ENCODE data around the gene ZDHHC1. TPM values are rescaled to one million over a fixed set of nuclear protein-coding genes. Genes with fewer than 3 reads are reported as not detected.
"Not testable (repeated sequence)": the region's sequence is repeated elsewhere in the genome, so short reads cannot be mapped to it uniquely, and the experiment has no call there.

The ZDHHC1 gene
- total RNA-seq, 1 donor from 2014 or later: 12.8 TPM

- peak; percentile 74 for DNase-seq (ENCODE audit: low read depth)
Observed at GRCh38 chr16:67431775-67432505, 15.7 kb upstream of the ZDHHC1 start.

DNA sequence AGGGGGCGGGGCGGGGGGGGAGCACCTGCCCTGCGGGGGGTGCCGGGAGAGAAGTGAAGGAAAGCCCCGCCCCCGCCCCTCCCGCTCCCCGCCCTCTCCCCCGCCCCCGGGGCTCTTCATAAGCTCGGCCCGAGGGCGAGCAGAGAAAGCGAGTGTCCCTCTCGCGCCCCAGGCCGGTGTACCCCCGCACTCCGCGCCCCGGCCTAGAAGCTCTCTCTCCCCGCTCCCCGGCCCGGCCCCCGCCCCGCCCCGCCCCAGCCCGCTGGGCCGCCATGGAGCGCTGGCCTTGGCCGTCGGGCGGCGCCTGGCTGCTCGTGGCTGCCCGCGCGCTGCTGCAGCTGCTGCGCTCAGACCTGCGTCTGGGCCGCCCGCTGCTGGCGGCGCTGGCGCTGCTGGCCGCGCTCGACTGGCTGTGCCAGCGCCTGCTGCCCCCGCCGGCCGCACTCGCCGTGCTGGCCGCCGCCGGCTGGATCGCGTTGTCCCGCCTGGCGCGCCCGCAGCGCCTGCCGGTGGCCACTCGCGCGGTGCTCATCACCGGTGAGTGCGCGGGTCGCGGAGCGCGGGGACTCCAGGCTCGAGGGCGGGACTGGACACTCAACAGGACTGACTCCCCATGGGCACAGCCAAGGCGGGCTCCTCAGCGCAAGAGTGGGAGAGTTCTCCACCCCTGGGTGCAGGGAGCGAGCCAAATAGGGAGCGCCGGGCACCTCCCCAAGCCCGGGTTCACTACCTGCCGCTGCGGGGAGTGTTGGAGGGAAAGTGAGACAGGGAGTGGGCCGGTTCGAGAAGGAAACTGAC is 14.9 kb upstream of the ZDHHC1 start, which contains the start of gene HSD11B2:
HSD11B2 (plus strand) TSS at position 145 of the 798 bp plus-strand sequence; CDS start at position 273, 128 bp downstream.
- peak; percentile 79 for DNase-seq (ENCODE audit: low read depth)

DNA sequence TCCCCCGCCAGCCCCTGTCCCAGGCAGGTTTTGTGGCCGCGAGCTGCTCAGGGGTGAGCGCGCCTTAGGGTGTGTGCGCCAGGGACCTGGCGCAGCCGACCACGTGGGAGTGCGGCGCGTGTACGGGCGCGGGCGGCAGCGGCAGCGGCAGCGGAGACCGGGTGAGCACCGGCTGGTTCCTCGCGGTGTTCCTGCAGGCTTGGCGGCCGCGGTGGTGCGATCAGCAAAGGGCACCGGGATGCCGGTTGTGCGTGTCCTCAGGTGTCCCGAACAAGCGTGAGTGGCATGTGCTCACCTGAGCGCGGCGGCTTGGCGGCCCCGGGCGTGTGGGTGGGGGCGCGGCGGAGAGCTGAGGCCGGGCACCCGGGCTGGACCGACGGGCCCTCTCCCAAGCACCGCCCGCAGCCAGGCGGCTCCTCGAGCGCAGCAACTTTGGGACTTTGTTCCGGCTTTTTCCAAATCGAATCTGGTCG is 14.3 kb upstream of the ZDHHC1 start:
- DNase-seq (ENCODE audit: low read depth): no peak

DNA sequence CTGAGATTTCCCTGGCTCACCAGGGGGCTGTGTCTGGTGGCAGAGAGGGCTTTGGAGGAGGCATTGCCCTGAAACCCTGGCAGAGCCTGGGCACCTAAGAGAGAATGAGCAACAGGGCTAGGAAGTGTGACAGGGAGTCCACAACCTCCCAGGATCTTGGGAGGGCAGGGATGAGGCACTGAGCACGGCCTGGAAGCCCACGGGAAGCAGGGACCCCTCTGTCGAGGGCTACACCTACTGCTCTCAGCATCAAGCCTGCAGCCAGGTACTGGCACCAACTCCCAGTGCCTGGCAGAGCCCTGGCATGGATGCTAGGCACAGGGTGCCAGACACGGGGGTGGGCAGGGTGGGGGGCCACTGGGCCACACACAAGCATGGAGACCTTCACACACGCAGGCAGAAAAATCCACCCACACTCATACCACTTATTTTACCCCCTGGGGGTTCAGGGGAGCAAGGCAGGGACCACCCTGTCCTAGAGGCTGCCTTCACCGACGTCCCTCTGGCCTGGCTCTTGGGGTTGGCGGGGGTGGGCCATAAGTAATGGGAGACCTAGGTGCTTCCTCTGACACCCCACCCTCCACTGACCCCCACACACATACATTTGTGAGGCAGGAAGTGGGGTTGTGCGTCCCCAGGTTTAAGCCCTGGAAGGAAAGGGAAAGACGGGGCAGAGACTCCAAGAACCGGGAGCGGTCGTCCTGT is 13.7 kb upstream of the ZDHHC1 start:
- DNase-seq (ENCODE audit: low read depth): no peak

GRCh38 chr16:67429053-67429798 is 12.9 kb upstream of the ZDHHC1 start:
- DNase-seq (ENCODE audit: low read depth): no peak

DNA sequence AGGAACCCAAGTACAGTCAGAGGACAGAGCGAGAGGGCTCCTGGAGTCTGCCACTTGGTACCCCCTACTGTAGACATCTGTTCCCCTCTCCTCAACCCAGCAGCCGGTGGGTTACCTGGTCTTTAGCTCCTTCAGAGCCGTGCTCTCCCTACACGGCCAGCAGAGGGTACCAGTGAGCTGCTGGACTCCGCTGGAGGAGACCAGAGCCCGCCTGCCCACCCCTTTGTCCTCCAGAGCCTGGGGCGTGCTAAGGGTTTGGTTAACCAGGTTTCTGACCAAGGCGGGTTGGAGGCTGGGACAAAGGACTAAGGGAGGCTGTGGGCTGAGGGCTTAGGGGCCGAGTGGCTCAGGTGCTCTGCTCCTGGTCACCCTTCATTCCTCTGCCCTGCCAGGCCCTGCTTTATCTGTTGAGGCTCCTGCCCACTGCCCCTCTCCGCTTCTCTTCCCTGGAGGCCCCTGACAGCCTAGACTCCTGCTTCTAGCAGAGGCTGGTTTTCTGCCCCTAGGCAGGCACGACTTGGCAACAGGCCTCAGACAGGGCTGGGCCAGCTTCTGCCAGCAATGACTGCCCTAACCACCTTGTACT is 12.0 kb upstream of the ZDHHC1 start:
- peak; percentile 87 for DNase-seq (ENCODE audit: low read depth)

GRCh38 chr16:67426950-67427349 is 10.7 kb upstream of the ZDHHC1 start:
- DNase-seq (ENCODE audit: low read depth): peak; percentile 90

DNA sequence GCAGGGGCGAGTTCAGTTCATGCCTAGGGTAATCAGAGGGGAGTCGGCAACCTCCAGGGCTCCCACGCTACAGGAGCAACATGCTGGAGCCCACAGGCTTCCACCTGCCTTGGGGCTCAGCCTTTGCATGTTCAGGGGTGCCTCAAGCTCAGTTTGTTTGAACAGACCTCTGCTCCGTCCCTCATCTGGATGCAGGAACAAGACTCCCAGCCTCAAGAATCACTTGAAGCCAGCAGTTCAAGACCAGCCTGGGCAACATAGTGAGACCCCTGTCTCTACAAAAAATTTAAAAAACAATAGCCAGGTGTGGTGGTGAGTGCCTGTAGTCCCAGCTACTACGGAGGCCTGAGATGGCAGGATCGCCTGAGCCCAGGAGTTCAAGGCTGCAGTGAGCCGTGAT is 9.7 kb upstream of the ZDHHC1 start:
- no peak for DNase-seq (ENCODE audit: low read depth)

GRCh38 chr16:67425580-67425979 is 9.3 kb upstream of the ZDHHC1 start:
- no peak for DNase-seq (ENCODE audit: low read depth)

- DNase-seq (ENCODE audit: low read depth): no peak
Observed at GRCh38 chr16:67425061-67425460, 8.8 kb upstream of the ZDHHC1 start.

GRCh38 chr16:67424261-67424615 is 8.0 kb upstream of the ZDHHC1 start:
- DNase-seq (ENCODE audit: low read depth): no peak

GRCh38 chr16:67423611-67424260 is 7.5 kb upstream of the ZDHHC1 start:
- no peak for DNase-seq (ENCODE audit: low read depth)

DNA sequence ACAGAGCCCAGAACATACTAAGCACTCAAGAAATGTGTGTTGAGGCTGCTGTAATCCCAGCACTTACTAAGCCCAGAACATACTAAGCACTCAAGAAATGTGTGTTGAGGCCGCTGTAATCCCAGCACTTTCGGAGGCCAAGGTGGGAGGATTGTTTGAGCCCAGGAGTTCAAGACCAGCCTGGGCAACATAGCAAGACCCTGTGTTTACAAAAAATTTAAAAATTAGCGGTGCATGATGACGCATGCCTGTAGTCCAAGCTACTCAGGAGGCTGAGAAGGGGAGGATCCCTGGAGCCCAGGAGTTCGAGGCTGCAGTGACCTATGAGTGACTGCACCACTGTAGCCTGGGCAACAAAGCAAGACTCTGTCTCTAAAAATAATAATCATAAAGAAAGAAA is 6.7 kb upstream of the ZDHHC1 start:
- DNase-seq (ENCODE audit: low read depth): no peak

DNA sequence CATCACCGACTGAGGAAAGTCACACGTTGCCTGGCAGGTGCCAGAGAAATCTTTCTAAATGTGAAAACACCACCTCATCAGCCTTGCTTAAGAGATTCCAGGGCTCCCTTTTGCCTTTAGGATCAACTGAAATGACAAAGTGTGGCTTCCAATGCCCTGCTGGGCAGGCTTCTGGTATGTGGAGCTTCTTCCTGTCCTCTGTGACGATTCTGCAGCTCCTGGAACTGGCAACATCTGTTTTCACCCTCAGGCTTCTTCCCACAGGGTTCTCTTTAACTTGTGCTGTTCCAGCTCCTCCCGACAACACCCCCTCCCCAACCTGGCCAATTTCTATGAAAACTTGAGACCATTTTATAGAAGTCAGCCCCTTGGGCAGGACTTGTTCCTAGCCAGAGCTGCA is 4.8 kb upstream of the ZDHHC1 start:
- no peak for DNase-seq (ENCODE audit: low read depth)

- DNase-seq (ENCODE audit: low read depth): no peak
Observed at GRCh38 chr16:67419931-67420330, 3.7 kb upstream of the ZDHHC1 start.

GRCh38 chr16:67419502-67419901 is 3.2 kb upstream of the ZDHHC1 start:
- no peak for DNase-seq (ENCODE audit: low read depth)

DNA sequence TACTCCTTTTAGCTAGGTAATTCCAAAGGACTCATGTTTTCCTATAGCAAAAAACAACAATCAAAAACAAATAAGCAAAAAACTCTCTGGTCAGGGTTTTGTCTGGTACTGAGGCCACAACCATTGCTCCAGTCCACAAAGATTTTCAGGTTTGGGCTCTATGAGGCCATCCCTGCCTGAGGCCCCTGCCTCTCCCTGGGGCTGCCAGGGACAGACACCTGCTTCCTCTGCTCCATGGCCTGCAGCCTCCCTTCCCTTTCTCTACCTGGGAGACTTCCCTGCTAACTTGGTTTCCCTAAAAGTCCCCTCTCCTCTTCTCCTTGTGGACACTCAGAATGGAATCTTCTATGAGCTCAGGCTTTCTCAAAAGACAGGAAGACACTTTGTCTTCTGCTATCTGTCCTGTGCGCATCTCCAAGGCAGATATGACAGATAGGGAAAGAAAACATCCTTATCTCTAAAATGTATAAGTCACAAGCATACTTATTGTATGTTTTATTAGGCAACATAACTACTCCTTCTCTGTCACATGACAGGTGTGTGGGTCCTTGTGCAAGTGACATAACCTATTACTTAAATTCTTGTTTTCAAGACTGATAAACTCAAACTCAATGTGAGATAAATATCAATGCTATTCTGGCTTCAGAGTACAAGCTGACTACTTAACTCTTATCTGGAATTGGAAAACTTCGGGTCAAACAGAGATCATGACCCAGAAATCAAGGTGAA is 1.2 kb upstream of the ZDHHC1 start:
- DNase-seq (ENCODE audit: low read depth): no peak

- not testable (repeated sequence) for DNase-seq (ENCODE audit: low read depth)
Observed at GRCh38 chr16:67415421-67415820, 856 bp downstream of the ZDHHC1 start.
